Non-pigmented ciliary epithelial cell (primary cell): ENCODE results near the gene CDH26.

Experiments used
- DNase-seq: peaks from one replicate; pipeline ENCODE4 v3.0.0-alpha.2; 2010; ENCODE audit warnings: low read depth

CDH26 gene

DNA sequence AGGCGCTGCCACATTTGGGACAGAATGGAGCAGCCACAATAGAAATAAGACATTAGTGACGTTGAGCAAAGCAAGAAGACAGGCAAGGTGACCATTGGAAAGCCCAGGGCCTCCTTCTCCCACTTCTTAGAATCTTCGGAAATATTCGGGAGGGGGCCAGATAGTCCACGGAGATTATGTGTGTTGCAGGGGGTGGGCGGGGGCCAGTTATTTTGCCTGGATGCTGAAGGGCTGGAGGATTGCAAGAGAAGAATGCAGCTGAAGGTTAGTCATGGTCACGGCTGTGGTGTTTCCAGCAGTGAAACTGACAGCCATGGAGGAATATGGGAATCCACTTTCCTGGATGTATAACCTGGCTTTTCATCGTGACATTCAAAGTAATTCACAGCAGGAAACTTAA lies 88.6 kb downstream of the CDH26 start:
- DNase-seq = no peak

- no peak for DNase-seq
These were observed 90.7 kb downstream of the CDH26 start for GRCh38 chr20:60048634-60049521.

GRCh38 chr20:60049601-60050000 lies 91.4 kb downstream of the CDH26 start:
- DNase-seq = no peak

DNA sequence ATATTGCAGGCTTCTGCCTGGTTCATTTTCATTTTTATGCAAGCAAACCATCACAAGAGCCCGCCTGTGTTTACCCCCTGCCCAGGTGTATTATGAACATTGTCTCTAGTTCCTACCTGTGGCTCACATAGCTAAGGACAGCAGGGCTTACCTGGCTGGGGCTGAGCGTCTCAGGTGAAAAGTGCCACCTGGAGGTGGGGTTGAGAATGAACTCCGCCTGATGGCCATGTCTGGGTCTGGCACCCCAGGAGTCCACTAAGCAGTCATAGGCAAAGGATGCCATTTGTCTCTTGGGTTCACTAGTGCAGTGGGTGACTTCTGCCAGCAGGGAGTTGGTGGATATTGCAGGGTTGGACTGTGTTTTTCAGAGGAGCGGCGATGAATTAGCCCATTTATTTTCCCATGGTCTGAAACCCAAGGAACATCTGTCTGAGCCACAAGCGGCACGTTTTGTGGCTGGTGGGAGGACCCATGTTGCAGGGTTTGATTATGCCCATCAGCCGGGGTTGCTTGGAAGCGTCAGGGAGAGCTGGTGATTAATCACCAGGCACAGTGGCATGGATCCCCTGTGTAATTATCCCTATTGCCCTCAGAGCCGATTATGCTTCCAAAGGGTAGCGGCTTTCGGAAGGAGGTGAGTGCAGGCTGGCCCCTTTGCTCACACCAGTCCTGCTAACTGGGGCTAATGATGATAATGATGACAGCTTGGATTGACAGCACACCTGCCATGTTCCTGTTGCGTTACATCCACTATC lies 92.1 kb downstream of the CDH26 start:
- DNase-seq = no peak

DNA sequence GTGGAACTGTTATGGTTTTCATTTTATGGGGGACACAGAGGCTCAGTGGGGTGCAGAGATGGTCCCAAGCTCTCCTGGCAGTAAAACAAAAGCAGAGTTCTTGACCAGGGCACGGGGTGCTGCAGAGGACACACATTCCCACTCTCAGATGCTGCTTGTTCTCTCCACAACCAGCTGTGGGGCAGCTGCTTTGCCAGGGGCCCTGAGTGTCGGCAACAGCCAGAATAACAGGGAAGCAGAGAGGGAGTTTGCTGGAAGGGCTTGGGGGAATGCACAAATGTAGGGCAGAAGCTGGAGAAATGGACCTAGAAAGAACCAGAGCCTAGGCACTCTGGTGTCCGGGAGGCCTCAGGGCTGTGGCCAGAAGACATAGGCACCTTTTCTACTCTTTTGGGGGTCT lies 93.7 kb downstream of the CDH26 start:
- DNase-seq = no peak

- DNase-seq = no peak
These were observed 94.1 kb downstream of the CDH26 start for GRCh38 chr20:60052322-60052721.

DNA sequence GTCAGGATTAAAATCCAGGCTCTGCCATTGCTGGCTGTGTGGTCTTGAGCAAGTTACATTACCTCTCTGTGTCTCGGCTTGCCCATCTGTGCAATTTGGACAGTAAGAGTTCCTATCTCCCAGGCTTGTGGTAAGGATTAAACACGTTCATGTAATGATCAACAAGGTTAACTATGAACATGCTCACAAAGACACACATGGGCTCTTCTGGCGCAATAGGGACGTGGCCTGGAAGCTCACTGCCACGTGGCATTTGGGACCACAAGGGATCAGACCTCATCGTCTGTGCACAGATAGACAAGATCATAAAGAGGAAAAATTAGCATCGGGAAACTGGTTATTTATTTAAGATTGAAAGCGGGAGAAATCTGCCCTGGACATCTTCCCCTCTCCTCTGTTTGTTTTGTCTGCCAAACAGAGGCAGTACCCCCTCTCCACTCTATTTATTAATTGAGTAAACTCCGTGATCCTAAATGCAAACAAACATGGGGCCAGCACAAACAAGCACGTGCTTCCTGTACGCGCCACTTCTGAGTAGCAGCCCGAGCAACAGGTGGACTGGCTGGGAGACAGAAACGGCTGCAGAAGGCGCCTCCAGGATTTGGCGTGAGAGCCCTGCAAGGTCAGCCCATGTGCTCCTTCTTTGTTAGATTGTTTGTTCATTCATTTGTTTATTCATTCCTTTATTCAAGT lies 95.0 kb downstream of the CDH26 start:
- no peak for DNase-seq

DNA sequence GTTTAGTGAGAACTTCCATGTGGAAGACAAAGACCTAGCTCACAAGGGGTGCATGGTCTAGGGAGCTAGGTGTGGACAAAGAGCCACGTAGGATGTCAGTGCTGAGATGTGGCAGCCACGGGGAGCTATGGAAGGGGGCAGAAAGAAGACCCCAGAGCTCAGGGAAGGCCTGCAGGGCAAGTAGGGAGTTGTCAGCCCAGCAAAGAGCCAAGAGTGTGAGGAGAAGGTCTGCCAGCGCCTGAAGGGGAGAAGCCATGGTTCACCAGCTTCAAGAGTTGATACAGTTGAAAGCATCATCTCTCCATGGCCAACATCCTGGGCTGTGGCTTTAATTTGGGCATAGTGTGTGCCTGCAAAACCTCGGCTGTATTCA lies 95.6 kb downstream of the CDH26 start:
- no peak for DNase-seq

- DNase-seq = no peak
These were observed 96.8 kb downstream of the CDH26 start for GRCh38 chr20:60054716-60055634.

DNA sequence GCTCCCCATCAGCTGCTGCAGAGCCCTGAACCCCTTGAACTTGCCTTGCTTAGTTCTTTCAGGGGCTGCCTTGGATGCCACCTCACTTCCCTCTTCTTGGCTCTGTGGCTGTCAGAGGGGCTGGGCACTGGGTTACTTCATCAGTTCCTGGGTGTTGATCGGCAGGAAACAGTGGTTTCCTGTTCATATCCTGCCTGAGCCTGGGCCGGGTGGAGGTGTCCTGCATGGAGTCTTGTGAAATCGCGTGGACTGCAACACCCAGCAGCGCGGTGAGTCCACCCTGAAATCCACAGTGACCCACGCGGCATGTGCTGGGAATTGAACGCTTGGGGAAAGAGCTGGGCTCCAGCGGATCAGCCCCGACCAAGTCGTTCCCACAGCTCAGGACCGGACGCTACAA lies 97.5 kb downstream of the CDH26 start:
- DNase-seq = no peak

DNA sequence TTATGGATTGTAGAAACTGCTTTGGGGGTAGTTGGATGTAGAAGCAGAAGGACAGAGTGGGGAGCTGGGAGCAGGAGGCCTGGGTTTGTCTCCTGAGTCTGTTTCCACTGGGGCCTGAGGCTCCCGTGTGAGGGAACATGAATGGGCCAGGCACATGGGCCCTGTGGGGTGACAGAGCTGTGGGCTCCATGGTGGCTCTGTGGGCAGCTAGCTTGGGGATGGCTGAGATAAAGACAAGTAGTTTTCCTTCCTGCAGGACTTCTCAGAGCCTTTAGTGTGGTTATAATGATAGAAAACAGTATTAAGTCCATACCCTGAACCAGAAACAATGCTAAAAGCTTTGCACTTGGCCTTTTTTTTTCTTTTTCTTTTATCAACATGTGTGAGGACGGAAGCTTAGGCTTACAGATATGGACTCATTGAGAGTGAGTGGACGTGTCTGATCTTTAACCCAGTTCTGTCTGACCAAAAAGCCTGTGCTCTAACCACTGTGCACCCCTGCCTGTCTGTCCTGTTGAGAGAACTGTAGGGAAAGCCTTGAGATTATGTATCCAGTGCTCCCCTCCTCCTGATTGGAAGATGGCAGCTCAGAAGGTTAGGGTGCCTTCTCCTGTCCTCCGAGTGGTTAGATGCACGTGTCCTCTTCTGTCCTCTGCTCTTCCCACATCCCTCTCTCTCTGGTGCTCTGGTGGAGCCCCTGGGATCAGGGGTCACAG lies 98.3 kb downstream of the CDH26 start:
- no peak for DNase-seq

DNA sequence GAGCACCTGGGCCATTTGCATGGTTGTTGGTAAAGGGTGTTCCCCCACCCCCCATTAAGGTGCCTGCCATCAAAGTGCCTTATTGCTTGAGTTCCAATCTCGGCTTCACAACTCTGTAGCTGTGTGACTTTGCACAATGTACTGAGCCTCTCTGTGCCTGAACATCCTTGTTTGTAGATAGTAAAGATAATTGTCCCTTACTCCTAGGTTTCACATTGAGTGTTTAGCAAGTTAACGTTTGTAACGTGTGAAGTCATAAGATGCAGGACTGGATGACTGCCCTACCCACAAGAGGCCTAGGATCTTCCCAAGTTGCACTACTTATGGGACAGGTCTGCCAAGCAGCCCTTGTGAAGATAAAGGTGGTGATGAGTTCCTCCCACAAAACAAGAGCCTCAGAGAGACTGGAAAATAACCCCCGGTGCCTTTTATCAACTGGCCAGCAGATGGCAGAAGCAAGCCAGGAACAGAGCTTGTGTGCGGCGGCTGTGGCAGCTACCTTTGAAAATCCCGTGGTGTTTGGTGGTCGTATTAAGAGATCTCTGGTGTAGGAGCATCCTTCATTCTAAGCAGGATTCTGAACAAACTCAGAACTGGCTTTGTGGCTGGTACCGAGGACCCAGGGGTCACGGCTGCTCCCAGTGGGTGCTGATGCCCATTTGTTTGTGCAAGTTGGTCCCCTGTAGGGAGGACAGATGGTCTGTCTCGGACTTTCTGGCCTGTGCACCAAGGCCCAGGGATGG lies 99.1 kb downstream of the CDH26 start:
- DNase-seq = no peak

DNA sequence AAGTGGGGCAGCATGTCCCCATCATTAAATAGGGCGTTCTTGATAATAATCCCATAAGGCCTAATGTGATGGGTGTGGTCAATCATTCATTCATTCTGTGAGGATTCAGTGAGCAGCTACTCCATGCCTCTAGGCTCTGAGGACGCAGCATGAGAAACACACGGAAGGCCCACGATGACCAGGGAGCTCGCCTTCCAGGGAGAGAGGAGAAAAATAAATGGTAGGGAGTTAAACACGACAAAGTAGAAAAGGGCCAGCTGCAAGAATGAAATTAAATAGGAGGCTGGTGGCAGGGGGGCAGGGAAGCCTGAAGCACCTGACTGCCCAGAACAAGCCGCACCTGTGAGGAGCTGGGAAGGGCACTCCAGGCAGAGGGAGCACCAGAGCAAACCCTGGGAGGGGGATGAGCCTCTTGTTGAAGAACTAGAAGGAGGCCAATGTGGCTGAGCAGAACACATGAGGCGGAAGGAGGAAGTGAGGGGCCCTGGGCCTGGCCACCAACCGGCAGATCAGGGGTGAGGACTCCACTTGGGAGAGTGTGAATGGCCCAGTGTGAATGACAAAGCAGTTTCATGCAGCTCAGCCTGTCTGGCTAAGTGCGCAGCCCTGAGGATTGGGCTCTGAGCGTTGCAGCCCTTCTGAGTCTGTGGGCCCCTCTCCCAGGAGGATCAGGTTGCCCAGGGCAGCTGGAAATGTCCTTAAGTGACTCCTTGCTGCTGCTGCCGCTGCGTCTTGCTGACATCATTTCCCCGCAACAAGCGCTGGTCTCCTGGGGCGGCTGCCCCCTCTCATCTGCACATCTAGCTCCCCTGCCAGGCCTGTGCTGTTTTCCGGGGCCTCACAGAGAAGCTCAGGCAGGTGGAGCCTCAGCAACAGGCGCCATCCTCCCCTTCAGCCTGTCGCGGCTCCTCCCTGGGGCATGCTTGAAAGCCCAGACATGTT lies 99.9 kb downstream of the CDH26 start:
- no peak for DNase-seq

DNA sequence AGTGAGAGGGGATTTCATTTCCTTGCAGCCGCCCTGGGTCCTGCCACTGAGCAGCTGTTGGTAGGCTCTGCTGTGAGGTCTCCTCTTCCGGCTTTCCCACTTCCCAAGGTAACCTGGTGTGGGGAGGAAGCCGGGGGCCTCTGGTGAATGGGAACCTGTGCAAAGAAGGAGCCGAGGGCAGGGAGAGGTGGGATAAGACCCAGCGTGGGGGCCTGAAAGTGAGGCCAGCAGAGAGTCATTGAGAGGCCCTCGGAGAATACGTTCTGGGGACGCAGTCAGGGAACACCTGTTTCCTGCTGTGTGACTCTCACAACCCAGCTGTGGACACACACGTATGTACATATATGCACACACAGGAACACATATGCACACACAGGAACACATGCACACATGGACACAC lies 100.7 kb downstream of the CDH26 start:
- no peak for DNase-seq

DNA sequence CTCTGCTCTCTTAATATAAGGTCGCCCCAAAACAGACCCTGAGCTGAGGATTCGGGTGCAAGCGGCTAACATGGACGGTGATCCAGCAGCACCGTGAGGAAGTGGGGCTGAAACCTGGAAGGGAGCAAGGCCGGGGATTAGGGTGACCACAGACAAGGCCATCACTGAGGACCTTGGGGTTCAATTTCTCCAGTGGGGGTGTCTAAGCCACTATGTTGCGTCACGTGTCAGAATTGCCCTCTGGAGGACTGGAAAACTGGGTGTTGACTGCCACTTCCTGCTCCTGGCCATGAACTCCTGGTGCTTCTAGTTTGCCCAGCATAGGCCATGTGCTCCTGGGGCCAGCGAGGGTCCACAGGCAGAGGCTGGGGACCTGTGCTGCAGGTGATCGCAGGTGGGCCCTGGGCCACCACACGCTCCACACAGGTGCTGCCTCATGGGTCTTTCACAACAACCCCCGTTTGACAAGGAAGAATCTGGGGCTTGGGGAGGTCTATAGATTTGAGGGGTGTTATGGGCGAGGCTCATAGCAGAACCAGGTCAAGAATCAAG lies 101.9 kb downstream of the CDH26 start:
- DNase-seq = no peak

DNA sequence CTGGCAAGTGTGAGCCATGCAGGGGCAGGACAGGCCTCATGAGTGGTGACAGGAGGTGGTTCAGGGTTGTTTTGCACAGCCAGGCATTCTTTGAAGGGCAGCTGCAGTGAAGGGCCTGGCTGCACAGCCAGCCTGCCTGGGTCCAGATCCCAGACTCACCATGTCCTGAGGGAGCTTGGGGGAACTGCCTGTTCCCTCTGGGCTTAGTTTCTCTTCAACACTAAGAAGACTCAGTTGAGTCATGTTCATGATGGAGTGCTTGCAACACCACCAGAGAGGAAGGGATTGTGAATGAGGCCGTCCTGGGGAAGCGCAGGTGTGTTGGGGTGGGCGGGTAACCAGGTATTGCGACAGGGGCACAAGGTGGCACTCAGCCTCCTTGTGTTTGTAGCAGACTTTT lies 102.4 kb downstream of the CDH26 start:
- DNase-seq = no peak

DNA sequence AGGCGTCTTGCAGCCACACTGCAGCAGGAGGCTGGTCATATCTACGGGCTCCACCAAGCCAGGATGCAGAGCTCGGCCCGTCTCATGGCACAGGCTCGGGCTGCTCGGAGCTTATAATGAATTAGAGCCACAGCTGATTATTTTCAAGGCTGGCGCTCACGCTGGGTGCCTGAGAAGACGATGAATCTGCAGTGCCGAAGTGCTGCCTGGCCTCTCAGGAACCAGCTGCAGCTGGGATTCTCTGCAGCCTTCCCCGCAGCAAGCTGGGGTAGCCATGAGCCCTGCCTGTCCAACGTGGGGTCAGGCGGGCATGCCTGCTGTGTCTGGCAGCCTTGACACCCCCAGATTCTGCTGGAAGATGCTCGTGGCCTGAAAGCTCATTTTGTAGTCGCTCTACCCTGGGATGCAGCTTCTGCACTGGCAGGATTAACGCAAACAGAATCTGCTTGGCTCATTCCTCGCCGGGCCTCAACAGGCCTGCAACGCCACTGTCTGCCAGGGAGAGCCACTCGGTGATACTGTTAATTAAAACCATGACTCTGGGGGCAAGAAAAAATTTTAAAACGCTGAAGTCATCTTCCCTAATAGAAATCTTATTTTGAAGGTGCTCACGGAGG lies 104.3 kb downstream of the CDH26 start:
- no peak for DNase-seq

- peak; percentile 36 for DNase-seq
These were observed 104.8 kb downstream of the CDH26 start for GRCh38 chr20:60063048-60063451.
